Breast epithelium (tissue), 4 donors: ENCODE data around the gene TSHZ3. TPM values are rescaled to one million over a fixed set of nuclear protein-coding genes. Genes with fewer than 3 reads are reported as not detected.

Experiments
- DNase-seq, 2 donors: peaks; one replicate each; pipeline ENCODE4 v3.0.0-alpha.2; 2019; ENCODE audit warnings: low spot score in 2 of 2
- H3K27ac ChIP-seq, 2 donors: fragments of 200-600 bp; sonication (generic) in 1 of 2; one replicate each; pipeline ENCODE4 v1.5.1; 2016 to 2019; ENCODE audit warnings: mild to moderate bottlenecking in 1 of 2
- H3K27me3 ChIP-seq, 2 donors: fragments of 200-600 bp; sonication (generic) in 1 of 2; one replicate each; pipeline versions ENCODE4 v1.5.1 to v1.6.0; 2017 to 2019; ENCODE audit warnings: control low read depth in 1 of 2, mild to moderate bottlenecking in 1 of 2
- H3K36me3 ChIP-seq: fragments of 200-600 bp; one replicate; pipeline ENCODE4 v1.5.1; 2019
- H3K4me1 ChIP-seq, 2 donors: fragments of 200-600 bp; sonication (generic); one replicate each; pipeline ENCODE4 v1.5.1; 2016 to 2019; ENCODE audit warnings: control low read depth in 1 of 2
- H3K4me3 ChIP-seq, 3 donors: fragments of 200-600 bp; sonication (generic); 1 replicate in 2 of 3; 2 replicates in 1 of 3; pipeline ENCODE4 v1.5.1; 2016 to 2019; ENCODE audit warnings: mild to moderate bottlenecking in 3 of 3, moderate library complexity in 2 of 3
- H3K9me3 ChIP-seq, 2 donors: fragments of 200-600 bp; sonication (generic) in 1 of 2; one replicate each; pipeline ENCODE4 v1.5.1; 2016 to 2019; ENCODE audit warnings: control low read depth in 1 of 2
- CTCF ChIP-seq, 3 donors: fragments of 450-650 bp; IDR thresholded peaks; one replicate each; pipeline ENCODE4 v1.5.1; 2016 to 2017; ENCODE audit warnings: antibody characterized with exemption in 3 of 3, mild to moderate bottlenecking in 3 of 3, moderate library complexity in 3 of 3
- POLR2A ChIP-seq: fragments of 450-650 bp; IDR thresholded peaks from one replicate; pipeline ENCODE4 v1.6.1; 2016; ENCODE audit warnings: antibody characterized with exemption, mild to moderate bottlenecking, moderate library complexity
- POLR2AphosphoS5 ChIP-seq, 3 donors: sonication (generic); formaldehyde crosslinking; IDR thresholded peaks; one replicate each; pipeline ENCODE4 v1.6.1; 2017; ENCODE audit warnings: antibody characterized with exemption in 3 of 3
- intact Hi-C: fragments of 100-400 bp; cut with DNase I; formaldehyde crosslinking; loops from one replicate; pipeline ENCODE4 v1.15.1; 2023; ENCODE audit warnings: low total_unique reads
- total RNA-seq, 3 donors: library from RNA; depleted of rRNA; stranded (reverse); fragments of >200 nt; gene quantifications; one replicate each; pipeline ENCODE4 v1.1.0, GENCODE V29; 2016

The TSHZ3 gene
- total RNA-seq, 3 donors from 2014 or later = 3.7 to 9.8 (median 8.3) TPM

- H3K4me1 ChIP-seq = peaks cover 0 to 5% of the 10 kb centered on the region in 2 donors
- no peaks in the 10 kb centered on the region for H3K9me3 ChIP-seq
- no peak for DNase-seq
- intact Hi-C loops = no loop called here
- H3K36me3 ChIP-seq = no peaks in the 10 kb centered on the region
- peak overlapping the region; percentile 88 to 97 (median 96) for H3K4me3 ChIP-seq
- peak overlapping the region in 1 of 2 donors; percentile 68 for H3K27ac ChIP-seq
- peaks cover 0 to 5% of the 10 kb centered on the region in 2 donors for H3K27me3 ChIP-seq
- TF ChIP-seq POLR2AphosphoS5 (IDR thresholded peaks at IDR 0.05) = peak in 1 of 3 donors; percentile 43
- no peak for TF ChIP-seq POLR2A
Measured at GRCh38 chr19:31347828-31348392, 1.3 kb downstream of the TSHZ3 start.

DNA sequence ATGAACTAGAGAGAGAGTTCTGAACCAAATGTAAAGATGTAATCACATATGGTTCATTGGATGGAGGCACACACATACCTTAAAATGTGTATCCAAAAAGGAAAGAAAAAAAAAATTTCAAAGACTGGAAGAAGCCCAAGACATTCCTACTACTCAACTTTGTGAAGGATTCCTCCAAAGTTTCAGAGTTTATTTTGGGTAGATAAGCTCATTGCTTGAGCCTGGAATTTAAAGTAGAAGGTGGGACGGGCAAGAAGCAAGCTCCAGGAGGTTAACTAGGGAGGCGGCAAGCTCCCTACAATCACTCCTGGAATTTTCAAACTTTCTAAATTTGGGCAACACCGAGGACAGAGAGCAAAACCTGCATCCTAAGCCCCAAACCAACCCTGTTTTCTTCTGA lies 1.9 kb downstream of the TSHZ3 start:
- Histone ChIP-seq H3K27ac (peak overlapping the region in 1 of 2 donors; percentile 68), H3K27me3 (peaks cover 0 to 5% of the 10 kb centered on the region in 2 donors), H3K9me3 (no peaks in the 10 kb centered on the region), H3K4me1 (peaks cover 0 to 5% of the 10 kb centered on the region in 2 donors), H3K36me3 (no peaks in the 10 kb centered on the region), H3K4me3 (peak overlapping the region; percentile 88 to 97 (median 96))
- no peak for TF ChIP-seq CTCF (IDR thresholded peaks at IDR 0.05)
- intact Hi-C loops = no loop called here
- no peak for DNase-seq

GRCh38 chr19:31346184-31347059 lies 2.8 kb downstream of the TSHZ3 start:
- Histone ChIP-seq H3K27me3 (no peaks in the 10 kb centered on the region), H3K27ac (no peak overlapping the region), H3K4me3 (no peak overlapping the region), H3K36me3 (no peaks in the 10 kb centered on the region), H3K4me1 (no peaks in the 10 kb centered on the region), H3K9me3 (no peaks in the 10 kb centered on the region)
- no peak for TF ChIP-seq POLR2AphosphoS5 (IDR thresholded peaks at IDR 0.05)
- TF ChIP-seq POLR2A = no peak
- no peak for TF ChIP-seq CTCF (IDR thresholded peaks at IDR 0.05)
- no peak for DNase-seq
- intact Hi-C loops = no loop called here

GRCh38 chr19:31344403-31344802 lies 4.8 kb downstream of the TSHZ3 start:
- no peak for TF ChIP-seq POLR2AphosphoS5 (IDR thresholded peaks at IDR 0.05)
- no peak for TF ChIP-seq POLR2A
- no peak for TF ChIP-seq CTCF (IDR thresholded peaks at IDR 0.05)
- intact Hi-C loops = no loop called here

GRCh38 chr19:31342926-31343325 lies 6.3 kb downstream of the TSHZ3 start:
- no peaks in the 10 kb centered on the region for H3K27me3 ChIP-seq
- H3K36me3 ChIP-seq = no peaks in the 10 kb centered on the region
- TF ChIP-seq POLR2A (no peak), POLR2AphosphoS5 (IDR thresholded peaks at IDR 0.05) (no peak), CTCF (IDR thresholded peaks at IDR 0.05) (no peak)
- H3K4me3 ChIP-seq = no peak overlapping the region
- H3K4me1 ChIP-seq = no peaks in the 10 kb centered on the region
- no peak for DNase-seq
- H3K27ac ChIP-seq = peak overlapping the region in 1 of 2 donors; percentile 32
- no peaks in the 10 kb centered on the region for H3K9me3 ChIP-seq
- intact Hi-C loops = no loop called here

More at GRCh38 chr19:31344403-31344802, 4.8 kb downstream of the TSHZ3 start:
- H3K27ac ChIP-seq = peak overlapping the region in 1 of 2 donors; percentile 30
- H3K4me1 ChIP-seq = no peaks in the 10 kb centered on the region
- H3K36me3 ChIP-seq = no peaks in the 10 kb centered on the region
- no peaks in the 10 kb centered on the region for H3K9me3 ChIP-seq
- H3K4me3 ChIP-seq = no peak overlapping the region
- no peak for DNase-seq
- H3K27me3 ChIP-seq = no peaks in the 10 kb centered on the region
